ENCODE data around the gene AGMO.

- TF ChIP-seq CTCF (IDR thresholded peaks at IDR 0.05; ENCODE audit: low read depth, low read length) = no peak
- no peak for TF ChIP-seq EZH2phosphoT487 (IDR thresholded peaks at IDR 0.05; ENCODE audit: low read depth)
These were observed 22.8 kb upstream of the AGMO start for GRCh38 chr7:15584575-15584974.

Data from OCI-LY3 (cell line).